ENCODE data around the gene APCDD1.

- TF ChIP-seq CTCF (IDR thresholded peaks at IDR 0.05; ENCODE audit: low read depth, low read length) (no peak), EZH2phosphoT487 (IDR thresholded peaks at IDR 0.05; ENCODE audit: low read depth) (no peak)
These were observed 21.9 kb downstream of the APCDD1 start for GRCh38 chr18:10476338-10476791.
